ENCODE data around the gene TRIP10. TPM values are rescaled to one million over a fixed set of nuclear protein-coding genes. Genes with fewer than 3 reads are reported as not detected.

TRIP10 gene
- total RNA-seq, 1 experiment from 2014 or later: 96.6 TPM

DNA sequence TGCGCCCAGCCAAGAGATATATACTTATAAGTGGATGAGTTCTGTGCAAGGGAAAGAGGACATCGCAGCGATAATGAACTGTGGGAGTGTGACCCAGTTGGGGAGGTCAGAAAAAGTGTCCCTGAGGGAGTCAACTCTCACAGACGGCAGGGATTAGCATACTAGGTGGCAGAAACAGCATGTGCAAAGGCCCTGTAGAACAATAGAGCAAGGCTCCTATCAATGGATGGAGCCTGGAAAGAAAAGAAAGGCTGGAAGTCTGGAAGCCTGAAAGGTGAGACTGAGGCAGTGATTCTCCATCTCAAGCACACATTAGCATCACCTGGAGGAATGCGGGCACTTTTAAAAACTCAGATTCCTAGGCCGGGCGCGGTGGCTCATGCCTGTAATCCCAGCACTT lies 48.1 kb upstream of the TRIP10 start:
- CTCF ChIA-PET: no interaction called here
- H3K9me2 ChIP-seq (replicated peaks; ENCODE audit: low read length): no peaks in the 10 kb centered on the region
- POLR2A ChIA-PET (ENCODE audit: unreplicated experiment): no interaction called here
- no peaks in the 10 kb centered on the region for H4K20me1 ChIP-seq (ENCODE audit: low read length)
- H3K27ac ChIP-seq (ENCODE audit: low read length): no peak overlapping the region
- intact Hi-C loops (cut with micrococcal nuclease): no loop called here
- TF ChIP-seq CTCF (conservative IDR thresholded peaks at IDR 0.05; ENCODE audit: low read depth, low read length): no peak
- no peak for TF ChIP-seq EZH2phosphoT487 (IDR thresholded peaks at IDR 0.05; ENCODE audit: borderline replicate concordance, low read length)
- TF ChIP-seq EZH2 (IDR thresholded peaks at IDR 0.05; ENCODE audit: low read length, unreplicated experiment): no peak
- no peaks in the 10 kb centered on the region for H3K79me2 ChIP-seq (ENCODE audit: low read length)
- no peaks in the 10 kb centered on the region for H3K36me3 ChIP-seq (ENCODE audit: low read depth, low read length)
- H3K9ac ChIP-seq (ENCODE audit: low read length): no peak overlapping the region
- no peaks in the 10 kb centered on the region for H3K27me3 ChIP-seq (ENCODE audit: low read length)
- no peaks in the 10 kb centered on the region for H3K4me1 ChIP-seq (ENCODE audit: insufficient read depth, low read length)
- ATAC-seq (no peak), DNase-seq (no peak)
- H3K4me3 ChIP-seq (ENCODE audit: low read length): no peak overlapping the region
- BruUV-seq (replicated peaks): no TSS peak
- no peaks in the 10 kb centered on the region for H3F3A ChIP-seq (ENCODE audit: low read length, unreplicated experiment)
- H3K9me3 ChIP-seq (ENCODE audit: low read length): no peaks in the 10 kb centered on the region
- no peak overlapping the region for H3K4me2 ChIP-seq (ENCODE audit: low read length)
- no peak overlapping the region for H2AFZ ChIP-seq (ENCODE audit: low read length)

DNA sequence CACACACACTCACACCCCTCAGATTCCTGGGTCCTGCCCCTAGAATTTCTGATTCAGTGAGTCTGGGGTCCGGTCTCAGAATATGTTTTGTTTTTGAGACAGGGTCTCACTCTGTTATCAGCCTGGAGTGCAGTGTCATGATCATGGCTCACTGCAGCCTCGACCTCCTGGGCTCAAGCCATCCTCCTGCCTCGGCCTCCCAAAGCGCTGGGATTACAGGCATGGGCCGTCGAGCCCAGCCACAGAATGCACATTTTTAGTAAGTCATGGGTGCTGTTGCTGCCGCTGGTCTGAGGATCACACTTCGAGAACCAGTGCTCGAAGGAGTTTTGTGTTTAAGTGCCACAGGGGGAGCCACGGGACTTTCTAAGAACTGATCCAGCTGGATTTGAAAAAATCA lies 47.5 kb upstream of the TRIP10 start:
- no peak overlapping the region for H3K4me3 ChIP-seq (ENCODE audit: low read length)
- no peak overlapping the region for H2AFZ ChIP-seq (ENCODE audit: low read length)
- POLR2A ChIA-PET (ENCODE audit: unreplicated experiment): no interaction called here
- no peak for DNase-seq
- no peaks in the 10 kb centered on the region for H3F3A ChIP-seq (ENCODE audit: low read length, unreplicated experiment)
- H3K9me3 ChIP-seq (ENCODE audit: low read length): no peaks in the 10 kb centered on the region
- no peak overlapping the region for H3K27ac ChIP-seq (ENCODE audit: low read length)
- no peaks in the 10 kb centered on the region for H3K4me1 ChIP-seq (ENCODE audit: insufficient read depth, low read length)
- intact Hi-C loops (cut with micrococcal nuclease): no loop called here
- no peaks in the 10 kb centered on the region for H3K79me2 ChIP-seq (ENCODE audit: low read length)
- CTCF ChIA-PET: no interaction called here
- TF ChIP-seq EZH2phosphoT487 (IDR thresholded peaks at IDR 0.05; ENCODE audit: borderline replicate concordance, low read length) (no peak), CTCF (conservative IDR thresholded peaks at IDR 0.05; ENCODE audit: low read depth, low read length) (no peak), EZH2 (IDR thresholded peaks at IDR 0.05; ENCODE audit: low read length, unreplicated experiment) (no peak)
- no peaks in the 10 kb centered on the region for H3K27me3 ChIP-seq (ENCODE audit: low read length)
- H3K36me3 ChIP-seq (ENCODE audit: low read depth, low read length): no peaks in the 10 kb centered on the region
- no peaks in the 10 kb centered on the region for H3K9me2 ChIP-seq (replicated peaks; ENCODE audit: low read length)
- H3K9ac ChIP-seq (ENCODE audit: low read length): no peak overlapping the region
- no TSS peak for BruUV-seq (replicated peaks)
- H3K4me2 ChIP-seq (ENCODE audit: low read length): no peak overlapping the region
- ATAC-seq: no peak
- H4K20me1 ChIP-seq (ENCODE audit: low read length): no peaks in the 10 kb centered on the region

DNA sequence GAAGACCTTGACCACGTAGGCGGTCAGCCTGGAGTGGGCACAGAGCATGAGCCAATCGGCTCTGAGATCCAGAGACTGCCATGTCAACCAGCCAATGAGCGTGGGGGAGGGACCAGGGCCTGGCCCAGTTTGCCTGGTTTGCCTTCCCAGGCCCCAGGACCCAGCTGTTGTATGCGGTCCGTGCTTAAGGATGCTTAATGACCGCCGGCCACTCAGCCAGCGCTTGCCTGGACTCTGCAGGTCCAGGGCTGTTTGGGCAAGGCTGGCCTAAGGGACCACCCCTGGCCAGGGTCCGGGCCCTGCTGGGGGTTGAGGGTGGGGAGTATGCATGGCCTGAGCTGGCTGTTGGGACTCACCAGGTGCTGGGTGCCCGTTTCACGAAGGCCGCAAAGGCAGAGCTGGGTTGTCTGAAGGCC lies 46.4 kb upstream of the TRIP10 start:
- H3K27me3 ChIP-seq (ENCODE audit: low read length): no peaks in the 10 kb centered on the region
- CTCF ChIA-PET: no interaction called here

More for the DNA sequence above, 46.4 kb upstream of the TRIP10 start:
- POLR2A ChIA-PET (ENCODE audit: unreplicated experiment): no interaction called here
- no peaks in the 10 kb centered on the region for H3K36me3 ChIP-seq (ENCODE audit: low read depth, low read length)
- DNase-seq: no peak
- intact Hi-C loops (cut with micrococcal nuclease): no loop called here
- no peak overlapping the region for H3K4me3 ChIP-seq (ENCODE audit: low read length)
- H3K4me1 ChIP-seq (ENCODE audit: insufficient read depth, low read length): no peaks in the 10 kb centered on the region
- no peak overlapping the region for H2AFZ ChIP-seq (ENCODE audit: low read length)
- H3K9me3 ChIP-seq (ENCODE audit: low read length): no peaks in the 10 kb centered on the region
- H3F3A ChIP-seq (ENCODE audit: low read length, unreplicated experiment): no peaks in the 10 kb centered on the region
- no peak overlapping the region for H3K27ac ChIP-seq (ENCODE audit: low read length)
- no peak overlapping the region for H3K9ac ChIP-seq (ENCODE audit: low read length)
- no peak for ATAC-seq
- H4K20me1 ChIP-seq (ENCODE audit: low read length): no peaks in the 10 kb centered on the region
- no peak for TF ChIP-seq EZH2phosphoT487 (IDR thresholded peaks at IDR 0.05; ENCODE audit: borderline replicate concordance, low read length)
- no peak for TF ChIP-seq CTCF (conservative IDR thresholded peaks at IDR 0.05; ENCODE audit: low read depth, low read length)
- no peak for TF ChIP-seq EZH2 (IDR thresholded peaks at IDR 0.05; ENCODE audit: low read length, unreplicated experiment)
- H3K4me2 ChIP-seq (ENCODE audit: low read length): no peak overlapping the region
- H3K9me2 ChIP-seq (replicated peaks; ENCODE audit: low read length): no peaks in the 10 kb centered on the region
- no peaks in the 10 kb centered on the region for H3K79me2 ChIP-seq (ENCODE audit: low read length)
- no TSS peak for BruUV-seq (replicated peaks)
